HL-60 (cell line): ENCODE measurements around the gene ZNF681.

Experiments used
- CTCF ChIP-seq: IDR thresholded peaks from one replicate; pipeline ENCODE4 v1.5.1; 2011; ENCODE audit warnings: low read length, control low read depth, inconsistent platforms; ENCODE audit not compliant: insufficient read depth
- GABPA ChIP-seq: IDR thresholded peaks from 2 replicates; pipeline ENCODE4 v1.6.1; 2012; ENCODE audit warnings: low read depth
- POLR2AphosphoS5 ChIP-seq: IDR thresholded peaks from 2 replicates; pipeline ENCODE4 v1.6.1; 2012; ENCODE audit warnings: low read depth
- SPI1 ChIP-seq: IDR thresholded peaks from 2 replicates; pipeline ENCODE4 v1.6.1; 2012; ENCODE audit warnings: low read depth, mild to moderate bottlenecking, borderline replicate concordance
- TF ChIP-seq, protein P1 (sequence below): IDR thresholded peaks from 2 replicates; pipeline ENCODE4 v1.6.1; 2012; ENCODE audit warnings: low read depth; ENCODE audit not compliant: insufficient replicate concordance

GRCh38 chr19:23716792-23717191 is 41.9 kb downstream of the ZNF681 start:
- TF ChIP-seq POLR2AphosphoS5 (no peak), CTCF (no peak), GABPA (no peak), SPI1 (no peak)
- TF ChIP-seq, protein P1, sequence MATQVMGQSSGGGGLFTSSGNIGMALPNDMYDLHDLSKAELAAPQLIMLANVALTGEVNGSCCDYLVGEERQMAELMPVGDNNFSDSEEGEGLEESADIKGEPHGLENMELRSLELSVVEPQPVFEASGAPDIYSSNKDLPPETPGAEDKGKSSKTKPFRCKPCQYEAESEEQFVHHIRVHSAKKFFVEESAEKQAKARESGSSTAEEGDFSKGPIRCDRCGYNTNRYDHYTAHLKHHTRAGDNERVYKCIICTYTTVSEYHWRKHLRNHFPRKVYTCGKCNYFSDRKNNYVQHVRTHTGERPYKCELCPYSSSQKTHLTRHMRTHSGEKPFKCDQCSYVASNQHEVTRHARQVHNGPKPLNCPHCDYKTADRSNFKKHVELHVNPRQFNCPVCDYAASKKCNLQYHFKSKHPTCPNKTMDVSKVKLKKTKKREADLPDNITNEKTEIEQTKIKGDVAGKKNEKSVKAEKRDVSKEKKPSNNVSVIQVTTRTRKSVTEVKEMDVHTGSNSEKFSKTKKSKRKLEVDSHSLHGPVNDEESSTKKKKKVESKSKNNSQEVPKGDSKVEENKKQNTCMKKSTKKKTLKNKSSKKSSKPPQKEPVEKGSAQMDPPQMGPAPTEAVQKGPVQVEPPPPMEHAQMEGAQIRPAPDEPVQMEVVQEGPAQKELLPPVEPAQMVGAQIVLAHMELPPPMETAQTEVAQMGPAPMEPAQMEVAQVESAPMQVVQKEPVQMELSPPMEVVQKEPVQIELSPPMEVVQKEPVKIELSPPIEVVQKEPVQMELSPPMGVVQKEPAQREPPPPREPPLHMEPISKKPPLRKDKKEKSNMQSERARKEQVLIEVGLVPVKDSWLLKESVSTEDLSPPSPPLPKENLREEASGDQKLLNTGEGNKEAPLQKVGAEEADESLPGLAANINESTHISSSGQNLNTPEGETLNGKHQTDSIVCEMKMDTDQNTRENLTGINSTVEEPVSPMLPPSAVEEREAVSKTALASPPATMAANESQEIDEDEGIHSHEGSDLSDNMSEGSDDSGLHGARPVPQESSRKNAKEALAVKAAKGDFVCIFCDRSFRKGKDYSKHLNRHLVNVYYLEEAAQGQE = no peak
